Measurements from ENCODE around the gene CRYBB1.

CRYBB1 gene

GRCh38 chr22:26553056-26553752 lies 64.6 kb downstream of the CRYBB1 start:
- TF ChIP-seq, protein P1, sequence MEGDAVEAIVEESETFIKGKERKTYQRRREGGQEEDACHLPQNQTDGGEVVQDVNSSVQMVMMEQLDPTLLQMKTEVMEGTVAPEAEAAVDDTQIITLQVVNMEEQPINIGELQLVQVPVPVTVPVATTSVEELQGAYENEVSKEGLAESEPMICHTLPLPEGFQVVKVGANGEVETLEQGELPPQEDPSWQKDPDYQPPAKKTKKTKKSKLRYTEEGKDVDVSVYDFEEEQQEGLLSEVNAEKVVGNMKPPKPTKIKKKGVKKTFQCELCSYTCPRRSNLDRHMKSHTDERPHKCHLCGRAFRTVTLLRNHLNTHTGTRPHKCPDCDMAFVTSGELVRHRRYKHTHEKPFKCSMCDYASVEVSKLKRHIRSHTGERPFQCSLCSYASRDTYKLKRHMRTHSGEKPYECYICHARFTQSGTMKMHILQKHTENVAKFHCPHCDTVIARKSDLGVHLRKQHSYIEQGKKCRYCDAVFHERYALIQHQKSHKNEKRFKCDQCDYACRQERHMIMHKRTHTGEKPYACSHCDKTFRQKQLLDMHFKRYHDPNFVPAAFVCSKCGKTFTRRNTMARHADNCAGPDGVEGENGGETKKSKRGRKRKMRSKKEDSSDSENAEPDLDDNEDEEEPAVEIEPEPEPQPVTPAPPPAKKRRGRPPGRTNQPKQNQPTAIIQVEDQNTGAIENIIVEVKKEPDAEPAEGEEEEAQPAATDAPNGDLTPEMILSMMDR (IDR thresholded peaks at IDR 0.05) = no peak

- TF ChIP-seq, protein P1 (IDR thresholded peaks at IDR 0.05) = no peak
Measured at GRCh38 chr22:26552466-26552865, 65.4 kb downstream of the CRYBB1 start.

DNA sequence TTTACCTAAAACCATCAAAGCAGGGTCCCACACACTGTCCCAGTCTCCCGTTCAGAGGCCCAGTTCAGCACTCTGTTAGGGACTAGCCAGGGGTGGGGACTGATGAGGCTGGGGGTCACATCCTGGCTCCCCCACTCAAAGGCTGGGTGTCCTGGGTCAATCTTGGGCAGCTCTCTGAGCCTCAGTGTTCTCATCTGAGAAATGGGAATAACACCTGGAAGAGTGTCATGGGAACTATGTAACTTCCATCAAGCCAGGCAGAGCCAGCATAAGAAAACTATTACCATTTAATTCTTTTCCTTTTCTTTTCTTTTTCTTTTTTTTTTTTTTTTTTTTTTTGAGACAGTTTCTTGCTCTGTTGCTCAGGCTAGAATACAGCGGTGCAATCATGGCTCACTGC lies 66.3 kb downstream of the CRYBB1 start:
- TF ChIP-seq, protein P1 (IDR thresholded peaks at IDR 0.05) = no peak

DNA sequence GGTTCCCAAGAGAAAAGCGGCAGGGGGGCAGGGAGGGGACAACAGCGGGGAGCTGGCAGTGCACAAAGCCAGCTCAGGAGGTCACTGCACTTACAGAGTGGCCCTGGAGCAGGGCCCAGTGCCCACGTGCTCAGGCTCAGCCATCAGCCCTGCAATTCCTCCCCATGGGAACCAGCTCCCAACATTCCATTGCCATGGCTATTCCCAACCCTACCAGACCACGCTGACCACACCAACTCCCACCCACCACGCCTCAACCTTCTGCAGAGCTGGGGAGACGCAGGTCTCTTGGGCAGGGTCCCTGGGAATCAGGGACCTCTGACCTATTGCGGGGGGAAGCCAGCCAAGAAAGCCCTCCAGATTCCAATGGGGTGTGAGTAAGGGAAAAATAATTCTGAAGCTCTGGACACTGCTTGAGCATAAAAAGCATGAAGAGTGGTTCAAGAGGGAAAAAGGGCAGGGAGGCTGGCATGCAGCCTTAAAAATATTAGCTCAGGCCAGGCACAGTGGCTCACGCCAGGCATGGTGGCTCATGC lies 67.3 kb downstream of the CRYBB1 start:
- TF ChIP-seq, protein P1 (IDR thresholded peaks at IDR 0.05) = no peak

- TF ChIP-seq, protein P1 (IDR thresholded peaks at IDR 0.05) = no peak
Measured at GRCh38 chr22:26549902-26550497, 67.8 kb downstream of the CRYBB1 start.

Data from LNCAP (cell line).